ENCODE results near the gene PRND. TPM values are rescaled to one million over a fixed set of nuclear protein-coding genes. Genes with fewer than 3 reads are reported as not detected.
"Not testable (repeated sequence)": the region's sequence is repeated elsewhere in the genome, so short reads cannot be mapped to it uniquely, and the experiment has no call there.

The PRND gene
- total RNA-seq, 1 donor from 2014 or later, result 25.6 TPM

GRCh38 chr20:4719190-4719589, 2.5 kb upstream of the PRND start:
- peaks cover 4 to 8% (median 8%) of the 10 kb centered on the region in 3 donors for H3K4me1 ChIP-seq (ENCODE audit: control insufficient read depth in 3 of 3, insufficient read depth in 3 of 3, low read length in 3 of 3)
- no peak overlapping the region for H3K4me3 ChIP-seq (ENCODE audit: low read length in 3 of 3)
- H3K9me3 ChIP-seq (ENCODE audit: control insufficient read depth in 3 of 3, low read length in 3 of 3), result no peaks in the 10 kb centered on the region
- no peaks in the 10 kb centered on the region for H3K36me3 ChIP-seq (ENCODE audit: control insufficient read depth in 3 of 3, insufficient read depth in 3 of 3, low read length in 3 of 3)
- no peak overlapping the region for H3K27ac ChIP-seq (ENCODE audit: low read depth, low read length)
- H3K9ac ChIP-seq (ENCODE audit: low read depth in 1 of 3, low read length in 3 of 3), result no peak overlapping the region
- no peaks in the 10 kb centered on the region for H3K27me3 ChIP-seq (ENCODE audit: control insufficient read depth in 3 of 3, insufficient read depth in 3 of 3, low read length in 3 of 3)

DNA sequence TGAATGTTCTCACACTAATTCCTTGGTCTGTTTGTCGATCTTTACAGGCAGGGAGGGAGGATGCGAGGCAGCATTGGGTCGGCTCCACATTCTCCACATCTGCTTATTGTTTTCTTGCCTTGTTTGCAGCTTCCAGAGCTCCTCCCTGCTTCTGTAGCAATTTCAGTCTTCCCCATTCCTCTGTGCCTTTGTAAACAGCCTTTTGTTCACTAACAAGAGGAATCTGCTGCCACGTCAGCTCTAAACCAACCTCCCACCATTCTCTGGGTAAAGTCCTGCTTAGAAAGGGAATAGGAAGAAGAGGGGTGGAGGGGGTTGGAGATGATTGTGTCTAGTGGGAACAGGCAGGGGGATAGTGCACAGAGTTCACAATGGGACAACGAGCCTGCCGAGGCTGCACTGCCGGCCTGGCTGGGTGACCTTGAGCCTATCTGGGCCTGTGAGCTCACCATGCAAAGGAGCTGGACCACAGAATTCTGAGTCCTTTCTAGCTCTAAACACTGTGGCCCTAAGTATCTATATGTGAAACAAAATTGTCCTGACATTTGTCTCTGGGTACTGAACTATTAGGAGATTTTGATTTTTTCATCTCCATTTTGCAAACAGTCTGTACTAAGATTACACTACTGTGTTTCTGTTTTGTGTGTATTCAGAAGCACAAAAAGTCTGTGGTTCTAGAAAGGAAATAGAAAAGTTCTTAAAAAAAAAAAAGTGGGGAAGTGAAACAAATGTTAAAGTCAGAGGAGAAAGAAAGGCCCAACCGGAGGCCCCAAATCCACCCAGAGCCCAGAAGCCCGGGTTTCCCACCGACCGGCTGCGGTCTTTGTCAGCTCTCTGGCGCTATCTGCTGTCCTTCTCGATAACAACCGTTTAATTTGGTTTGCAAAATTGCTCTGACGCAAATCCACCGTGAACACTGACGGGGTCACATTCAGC, 1.4 kb upstream of the PRND start:
- Histone ChIP-seq H3K9ac (ENCODE audit: low read depth in 1 of 3, low read length in 3 of 3) (peak overlapping the region; percentile 16 to 70 (median 53)), H3K9me3 (ENCODE audit: control insufficient read depth in 3 of 3, low read length in 3 of 3) (no peaks in the 10 kb centered on the region), H3K4me3 (ENCODE audit: low read length in 3 of 3) (peak overlapping the region; percentile 42 to 51 (median 45)), H3K27me3 (ENCODE audit: control insufficient read depth in 3 of 3, insufficient read depth in 3 of 3, low read length in 3 of 3) (no peaks in the 10 kb centered on the region), H3K4me1 (ENCODE audit: control insufficient read depth in 3 of 3, insufficient read depth in 3 of 3, low read length in 3 of 3) (peaks cover 4 to 8% (median 8%) of the 10 kb centered on the region in 3 donors), H3K36me3 (ENCODE audit: control insufficient read depth in 3 of 3, insufficient read depth in 3 of 3, low read length in 3 of 3) (no peaks in the 10 kb centered on the region), H3K27ac (ENCODE audit: low read depth, low read length) (peak overlapping the region; percentile 52)

GRCh38 chr20:4720977-4721349, 746 bp upstream of the PRND start:
- H3K9ac ChIP-seq (ENCODE audit: low read depth in 1 of 3, low read length in 3 of 3), result peak overlapping the region in 1 of 3 donors; percentile 70
- H3K36me3 ChIP-seq (ENCODE audit: control insufficient read depth in 3 of 3, insufficient read depth in 3 of 3, low read length in 3 of 3), result no peaks in the 10 kb centered on the region
- no peaks in the 10 kb centered on the region for H3K27me3 ChIP-seq (ENCODE audit: control insufficient read depth in 3 of 3, insufficient read depth in 3 of 3, low read length in 3 of 3)
- no peak overlapping the region for H3K27ac ChIP-seq (ENCODE audit: low read depth, low read length)
- H3K4me3 ChIP-seq (ENCODE audit: low read length in 3 of 3), result peak overlapping the region; percentile 42 to 51 (median 45)
- peaks cover 4 to 8% (median 8%) of the 10 kb centered on the region in 3 donors for H3K4me1 ChIP-seq (ENCODE audit: control insufficient read depth in 3 of 3, insufficient read depth in 3 of 3, low read length in 3 of 3)
- H3K9me3 ChIP-seq (ENCODE audit: control insufficient read depth in 3 of 3, low read length in 3 of 3), result no peaks in the 10 kb centered on the region

DNA sequence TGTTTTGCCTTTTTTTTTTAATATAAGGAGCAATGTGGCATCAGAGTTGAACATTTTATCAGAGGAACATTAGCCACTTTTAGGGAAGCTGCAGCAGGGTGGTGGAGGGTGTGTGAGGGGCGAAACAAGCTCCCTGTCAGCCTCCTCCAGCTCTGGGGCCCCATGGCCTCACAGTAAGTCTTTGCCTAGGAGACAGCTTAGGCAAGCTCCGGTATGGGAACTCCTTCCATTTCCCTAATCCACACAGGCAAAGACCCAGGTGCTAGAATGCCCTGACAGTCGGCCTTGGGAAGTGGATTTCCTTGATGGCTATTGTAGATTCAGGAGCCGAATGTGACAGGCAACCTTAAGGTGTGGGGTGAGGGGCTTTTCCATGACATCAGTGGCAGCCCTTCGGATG, 862 bp downstream of the PRND start:
- Histone ChIP-seq H3K4me1 (ENCODE audit: control insufficient read depth in 3 of 3, insufficient read depth in 3 of 3, low read length in 3 of 3) (peaks cover 7 to 8% (median 8%) of the 10 kb centered on the region in 3 donors), H3K9ac (ENCODE audit: low read depth in 1 of 3, low read length in 3 of 3) (no peak overlapping the region), H3K9me3 (ENCODE audit: control insufficient read depth in 3 of 3, low read length in 3 of 3) (no peaks in the 10 kb centered on the region), H3K4me3 (ENCODE audit: low read length in 3 of 3) (no peak overlapping the region), H3K36me3 (ENCODE audit: control insufficient read depth in 3 of 3, insufficient read depth in 3 of 3, low read length in 3 of 3) (no peaks in the 10 kb centered on the region), H3K27me3 (ENCODE audit: control insufficient read depth in 3 of 3, insufficient read depth in 3 of 3, low read length in 3 of 3) (peaks cover 0 to 3% (median 0%) of the 10 kb centered on the region in 3 donors), H3K27ac (ENCODE audit: low read depth, low read length) (no peak overlapping the region)

DNA sequence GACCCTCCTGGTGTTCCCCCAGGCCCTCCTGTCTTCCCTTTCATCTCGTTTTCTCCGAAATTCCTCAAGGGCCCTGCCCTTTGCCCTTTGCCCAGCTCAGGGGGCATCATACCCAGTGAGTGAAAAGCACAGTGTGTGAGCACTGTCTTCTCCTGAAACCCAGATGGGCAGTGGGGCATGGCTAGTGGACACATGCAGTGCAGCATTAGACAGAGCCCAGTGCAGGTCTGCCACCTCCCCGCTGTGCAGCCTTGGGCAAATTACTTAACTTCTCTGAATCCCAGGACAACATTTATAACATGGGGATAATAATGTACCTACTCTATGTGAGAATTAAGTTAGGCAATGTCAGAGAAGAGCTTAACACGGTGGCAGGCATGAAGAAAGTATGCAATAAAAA, 1.3 kb downstream of the PRND start:
- H3K9me3 ChIP-seq (ENCODE audit: control insufficient read depth in 3 of 3, low read length in 3 of 3), result no peaks in the 10 kb centered on the region
- no peak overlapping the region for H3K4me3 ChIP-seq (ENCODE audit: low read length in 3 of 3)
- H3K27ac ChIP-seq (ENCODE audit: low read depth, low read length), result no peak overlapping the region
- peaks cover 0 to 3% (median 0%) of the 10 kb centered on the region in 3 donors for H3K27me3 ChIP-seq (ENCODE audit: control insufficient read depth in 3 of 3, insufficient read depth in 3 of 3, low read length in 3 of 3)
- no peaks in the 10 kb centered on the region for H3K36me3 ChIP-seq (ENCODE audit: control insufficient read depth in 3 of 3, insufficient read depth in 3 of 3, low read length in 3 of 3)
- H3K4me1 ChIP-seq (ENCODE audit: control insufficient read depth in 3 of 3, insufficient read depth in 3 of 3, low read length in 3 of 3), result peaks cover 7 to 8% (median 8%) of the 10 kb centered on the region in 3 donors
- H3K9ac ChIP-seq (ENCODE audit: low read depth in 1 of 3, low read length in 3 of 3), result no peak overlapping the region

DNA sequence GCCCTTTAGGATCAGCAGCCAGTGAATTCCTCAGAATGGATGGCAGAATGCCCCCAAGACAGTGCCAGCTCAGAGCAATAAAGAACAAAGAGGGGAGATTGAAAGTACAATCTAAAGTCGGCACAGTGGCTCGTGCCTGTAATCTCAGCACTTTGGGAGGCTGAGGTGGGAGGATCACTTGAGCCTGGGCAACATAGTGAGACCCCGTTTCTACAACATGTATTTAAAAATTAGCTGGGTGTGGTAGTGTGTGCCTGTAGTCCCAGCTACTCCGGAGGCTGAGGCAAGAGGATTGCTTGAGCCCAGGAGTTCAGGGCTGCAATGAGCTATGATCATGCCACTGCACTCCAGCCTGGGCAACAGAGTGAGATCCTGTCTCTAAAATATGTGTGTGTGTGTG, 1.8 kb downstream of the PRND start:
- H3K4me3 ChIP-seq (ENCODE audit: low read length in 3 of 3), result not testable (repeated sequence)

GRCh38 chr20:4724459-4725262, 3.0 kb downstream of the PRND start:
- H3K27me3 ChIP-seq (ENCODE audit: control insufficient read depth in 3 of 3, insufficient read depth in 3 of 3, low read length in 3 of 3), result peaks cover 0 to 3% (median 0%) of the 10 kb centered on the region in 3 donors
- H3K9ac ChIP-seq (ENCODE audit: low read depth in 1 of 3, low read length in 3 of 3), result no peak overlapping the region
- no peaks in the 10 kb centered on the region for H3K36me3 ChIP-seq (ENCODE audit: control insufficient read depth in 3 of 3, insufficient read depth in 3 of 3, low read length in 3 of 3)
- H3K27ac ChIP-seq (ENCODE audit: low read depth, low read length), result no peak overlapping the region
- no peak overlapping the region for H3K4me3 ChIP-seq (ENCODE audit: low read length in 3 of 3)
- H3K9me3 ChIP-seq (ENCODE audit: control insufficient read depth in 3 of 3, low read length in 3 of 3), result no peaks in the 10 kb centered on the region
- peaks cover 7 to 8% (median 8%) of the 10 kb centered on the region in 3 donors for H3K4me1 ChIP-seq (ENCODE audit: control insufficient read depth in 3 of 3, insufficient read depth in 3 of 3, low read length in 3 of 3)

More for the DNA sequence above, 1.8 kb downstream of the PRND start:
- H3K27ac ChIP-seq (ENCODE audit: low read depth, low read length); H3K36me3 ChIP-seq (ENCODE audit: control insufficient read depth in 3 of 3, insufficient read depth in 3 of 3, low read length in 3 of 3); H3K9me3 ChIP-seq (ENCODE audit: control insufficient read depth in 3 of 3, low read length in 3 of 3); H3K9ac ChIP-seq (ENCODE audit: low read depth in 1 of 3, low read length in 3 of 3); H3K27me3 ChIP-seq (ENCODE audit: control insufficient read depth in 3 of 3, insufficient read depth in 3 of 3, low read length in 3 of 3); H3K4me1 ChIP-seq (ENCODE audit: control insufficient read depth in 3 of 3, insufficient read depth in 3 of 3, low read length in 3 of 3): not testable (repeated sequence)

DNA sequence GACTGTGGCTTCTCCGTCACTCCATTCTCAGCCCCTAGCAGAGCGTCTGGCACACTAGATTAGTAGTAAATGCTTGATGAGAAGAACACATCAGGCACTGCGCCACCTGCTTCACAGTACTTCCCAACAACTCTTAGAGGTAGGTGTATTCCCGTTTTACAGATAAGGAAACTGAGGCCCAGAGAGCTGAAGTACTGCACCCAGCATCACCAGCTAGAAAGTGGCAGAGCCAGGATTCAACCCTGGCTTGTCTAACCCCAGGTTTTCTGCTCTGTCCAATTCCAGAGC, 3.5 kb downstream of the PRND start:
- Histone ChIP-seq H3K4me3 (ENCODE audit: low read length in 3 of 3) (no peak overlapping the region), H3K9ac (ENCODE audit: low read depth in 1 of 3, low read length in 3 of 3) (no peak overlapping the region), H3K9me3 (ENCODE audit: control insufficient read depth in 3 of 3, low read length in 3 of 3) (no peaks in the 10 kb centered on the region), H3K4me1 (ENCODE audit: control insufficient read depth in 3 of 3, insufficient read depth in 3 of 3, low read length in 3 of 3) (peaks cover 5 to 7% (median 6%) of the 10 kb centered on the region in 3 donors), H3K36me3 (ENCODE audit: control insufficient read depth in 3 of 3, insufficient read depth in 3 of 3, low read length in 3 of 3) (no peaks in the 10 kb centered on the region), H3K27me3 (ENCODE audit: control insufficient read depth in 3 of 3, insufficient read depth in 3 of 3, low read length in 3 of 3) (peaks cover 0 to 3% (median 0%) of the 10 kb centered on the region in 3 donors), H3K27ac (ENCODE audit: low read depth, low read length) (no peak overlapping the region)

GRCh38 chr20:4726710-4727397, 5.1 kb downstream of the PRND start:
- Histone ChIP-seq H3K4me1 (ENCODE audit: control insufficient read depth in 3 of 3, insufficient read depth in 3 of 3, low read length in 3 of 3) (peaks cover 0 to 3% (median 0%) of the 10 kb centered on the region in 3 donors), H3K27me3 (ENCODE audit: control insufficient read depth in 3 of 3, insufficient read depth in 3 of 3, low read length in 3 of 3) (peaks cover 0 to 8% (median 0%) of the 10 kb centered on the region in 3 donors), H3K36me3 (ENCODE audit: control insufficient read depth in 3 of 3, insufficient read depth in 3 of 3, low read length in 3 of 3) (no peaks in the 10 kb centered on the region), H3K9me3 (ENCODE audit: control insufficient read depth in 3 of 3, low read length in 3 of 3) (no peaks in the 10 kb centered on the region), H3K9ac (ENCODE audit: low read depth in 1 of 3, low read length in 3 of 3) (no peak overlapping the region), H3K27ac (ENCODE audit: low read depth, low read length) (no peak overlapping the region), H3K4me3 (ENCODE audit: low read length in 3 of 3) (peak overlapping the region in 2 of 3 donors; percentile 8 to 40)
